GM18508 (cell line): ENCODE measurements around the gene TDRD9.

ENCODE experiments used
- ATAC-seq: cut with Tn5 transposase; IDR thresholded peaks from one replicate; pipeline ENCODE4 v1.9.1; 2021; ENCODE audit warnings: moderate number of reproducible peaks; ENCODE audit not compliant: insufficient read depth, unreplicated experiment

The TDRD9 gene

DNA sequence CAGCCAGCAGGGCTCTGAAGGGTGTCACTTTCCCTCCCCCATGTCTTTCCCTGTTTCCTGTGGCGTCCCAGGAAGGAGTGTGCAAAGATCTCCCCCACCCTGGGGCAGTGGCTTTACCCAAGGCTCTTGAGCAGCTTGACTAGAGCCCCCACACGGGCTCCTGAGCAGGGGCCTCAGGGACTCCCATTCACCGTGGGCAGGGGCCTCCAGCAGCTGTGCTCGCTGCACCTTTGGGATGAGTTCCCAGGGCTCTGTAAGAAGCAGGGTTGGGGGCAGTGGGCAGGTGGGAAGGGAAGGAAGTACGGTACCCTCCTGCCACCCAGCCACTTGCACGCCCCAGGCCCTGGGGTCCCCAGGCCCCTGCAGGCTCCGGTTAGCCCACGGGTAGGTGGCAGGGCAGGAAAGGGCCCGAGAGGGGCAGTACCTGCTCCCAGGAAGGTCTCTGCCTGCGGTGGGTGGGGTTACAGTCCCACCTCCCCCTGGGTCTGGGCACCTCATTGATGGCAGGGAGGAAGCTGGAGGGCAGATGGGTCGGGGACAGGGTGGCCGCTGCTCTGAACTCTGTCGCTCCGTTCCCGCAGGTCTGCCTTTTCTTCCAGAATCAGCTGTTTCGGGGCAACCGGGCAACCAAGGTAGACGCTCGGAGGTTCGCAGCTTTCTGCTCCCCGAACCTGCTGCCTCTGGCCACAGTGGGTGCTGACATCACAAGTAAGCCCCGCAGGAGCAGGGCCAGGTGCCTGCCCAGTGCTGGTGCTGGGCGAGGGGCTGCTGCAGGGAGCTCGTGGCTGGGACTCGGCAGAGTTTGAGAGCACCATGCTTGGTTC is 170.2 kb downstream of the TDRD9 start:
- ATAC-seq: no peak

DNA sequence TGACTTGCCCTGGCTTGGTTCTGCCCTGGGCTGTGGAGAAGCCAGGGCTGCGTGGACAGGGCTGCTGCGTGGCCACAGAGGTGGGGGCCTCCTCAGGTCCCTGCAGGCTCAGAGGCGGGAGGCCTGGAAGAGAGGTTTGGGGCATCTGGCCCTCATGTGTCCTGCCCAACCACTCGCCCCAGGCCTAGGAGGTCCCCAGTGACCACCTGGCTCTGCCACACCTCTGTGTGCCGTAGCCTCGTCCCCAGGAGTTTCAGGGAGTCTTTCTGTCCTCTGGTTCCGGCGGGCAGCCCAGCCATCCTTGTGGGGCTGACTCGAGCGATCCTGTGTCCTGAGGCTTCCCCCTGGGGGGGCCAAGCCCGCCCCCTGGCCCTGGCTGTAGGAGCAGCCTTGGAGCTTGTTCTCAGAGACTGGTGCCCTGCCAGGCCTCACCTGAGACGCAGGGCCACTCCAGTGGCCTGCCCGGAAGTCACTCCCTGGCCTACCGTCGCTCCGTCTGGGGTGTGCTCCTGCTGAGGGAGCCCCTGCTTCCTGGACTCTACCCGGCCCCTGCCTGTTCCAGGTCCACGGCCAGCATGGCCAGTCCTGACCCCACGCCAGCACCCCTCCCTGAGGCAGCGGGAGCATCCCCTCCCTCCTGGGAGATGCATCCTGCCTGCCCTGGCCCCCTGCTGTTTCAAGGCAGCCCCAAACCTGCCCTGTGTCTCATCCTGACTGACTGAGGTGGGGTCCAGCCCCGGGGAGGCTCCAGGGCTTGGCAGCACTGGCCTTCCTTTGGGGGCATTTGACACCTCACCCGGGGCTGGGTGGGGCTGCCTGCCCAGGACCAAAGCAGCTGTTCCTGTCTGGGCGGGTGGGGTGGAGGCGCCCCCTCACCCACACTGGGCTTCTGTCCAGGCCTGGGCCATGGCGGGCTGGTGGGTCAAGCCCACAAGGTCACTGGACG is 171.1 kb downstream of the TDRD9 start:
- ATAC-seq: no peak

DNA sequence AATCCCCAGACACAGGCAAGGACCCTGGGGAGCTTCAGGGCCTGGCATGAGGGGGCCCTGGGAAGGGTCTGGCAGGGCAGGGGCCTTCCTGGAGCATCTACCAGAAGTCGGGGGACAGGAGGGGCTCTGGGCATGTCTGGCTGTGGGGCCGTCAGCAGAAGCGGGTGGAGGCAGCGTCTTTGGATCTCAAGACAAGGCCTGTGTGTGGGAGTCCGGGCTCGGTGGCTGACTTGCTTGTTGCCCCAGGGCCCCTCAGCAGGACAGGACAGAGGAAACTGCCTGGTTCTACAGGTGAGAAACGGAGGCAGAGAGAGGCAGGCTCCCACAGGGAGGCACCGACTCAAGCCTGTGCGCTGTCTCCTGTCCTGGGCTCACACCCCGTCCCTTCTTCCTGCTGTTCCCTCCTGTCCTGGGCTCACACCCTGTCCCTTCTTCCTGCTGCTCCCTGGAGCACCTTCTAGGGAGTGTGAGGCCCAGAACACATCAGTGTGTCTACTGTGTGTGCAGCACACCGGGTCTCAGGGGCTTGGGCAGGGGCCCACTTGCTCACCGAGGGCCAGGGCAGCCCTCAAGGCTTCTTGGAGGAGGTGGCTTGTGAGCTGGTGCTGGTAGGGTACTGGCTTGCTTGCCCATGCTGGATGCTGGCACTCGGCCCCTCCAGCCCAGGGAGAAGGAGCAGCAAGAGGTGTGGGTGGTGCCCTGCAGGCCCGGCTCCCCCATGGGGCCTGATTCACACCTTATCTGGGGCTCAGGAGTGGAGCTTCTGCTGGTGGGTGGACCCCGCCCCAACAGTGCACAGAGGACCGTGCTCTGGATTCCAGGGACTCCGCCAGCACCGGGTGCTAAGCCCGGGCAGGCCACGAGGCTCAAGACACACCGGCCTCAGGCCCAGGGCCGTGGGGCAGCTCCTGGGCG is 172.2 kb downstream of the TDRD9 start:
- ATAC-seq: no peak

DNA sequence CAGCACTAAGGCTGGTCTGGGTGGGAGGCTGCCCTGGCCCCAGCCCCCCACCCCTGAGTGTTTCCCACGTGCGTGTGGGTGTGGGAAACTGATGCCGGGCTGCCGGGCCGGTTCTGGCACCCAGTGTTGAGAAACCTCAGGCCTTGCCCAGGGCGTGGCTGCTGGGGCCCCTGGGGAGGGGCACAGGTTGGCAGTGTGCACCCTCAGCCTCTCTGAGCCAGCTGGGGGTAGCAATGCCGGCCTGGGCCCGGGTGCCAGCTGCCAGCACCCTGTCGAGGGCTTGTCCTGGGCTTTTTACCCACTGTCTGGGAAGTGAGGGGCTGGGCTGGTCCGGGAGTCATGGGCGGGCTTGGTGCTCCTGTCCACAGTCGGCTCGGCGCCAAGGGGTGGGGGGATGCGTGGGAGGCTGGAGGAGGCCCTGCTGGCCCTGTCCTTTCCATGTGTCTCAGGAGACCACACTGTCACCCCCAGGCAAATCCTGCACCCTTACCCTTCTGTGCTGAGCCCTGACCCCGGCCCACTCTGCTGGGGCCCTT is 172.9 kb downstream of the TDRD9 start:
- no peak for ATAC-seq

DNA sequence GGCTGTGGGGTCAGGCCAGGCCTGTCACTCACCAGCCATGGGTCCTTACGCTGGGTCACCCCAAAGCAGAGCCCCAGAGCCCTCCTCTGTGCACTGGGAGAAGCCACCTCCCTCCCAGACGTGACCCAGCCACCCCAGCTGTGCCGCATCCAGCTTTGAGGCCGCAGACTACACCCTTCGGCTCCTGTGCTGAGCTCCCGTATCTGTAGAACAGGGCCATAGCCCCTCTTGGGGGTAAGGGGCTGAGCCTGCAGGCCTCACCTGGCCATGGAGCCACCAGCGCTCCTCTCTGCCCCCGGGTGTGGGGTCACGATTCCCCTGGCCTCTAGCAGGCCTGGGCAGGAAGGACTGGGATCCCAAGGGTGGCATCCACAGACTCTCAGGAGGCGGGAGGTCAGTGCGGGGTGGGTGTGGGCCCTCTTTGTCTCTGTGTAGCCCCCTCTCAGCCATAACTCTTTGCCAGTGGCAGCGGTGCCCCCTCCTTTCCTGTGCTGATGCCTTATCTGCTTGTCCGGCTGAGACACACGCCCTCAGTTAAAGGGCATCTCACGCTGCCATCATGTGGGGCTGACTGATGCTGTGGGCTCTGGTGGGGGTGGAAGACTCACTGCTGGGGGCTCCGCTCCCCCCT is 173.5 kb downstream of the TDRD9 start:
- ATAC-seq: no peak
